RPMI8226 (cell line): ENCODE data around the gene EMD.
"Not testable (repeated sequence)": the region's sequence is repeated elsewhere in the genome, so short reads cannot be mapped to it uniquely, and the experiment has no call there.

Source experiments
- DNase-seq: peaks from one replicate; pipeline ENCODE4 v3.0.0-alpha.2; 2015

EMD gene

GRCh38 chrX:154397888-154398667 lies 19.0 kb downstream of the EMD start, which contains the start of gene RPL10:
Gene RPL10, plus strand, starts transcription at chrX:154398377. Its CDS starts 143 bp downstream, at chrX:154398520.
- DNase-seq, result peak; percentile 97

DNA sequence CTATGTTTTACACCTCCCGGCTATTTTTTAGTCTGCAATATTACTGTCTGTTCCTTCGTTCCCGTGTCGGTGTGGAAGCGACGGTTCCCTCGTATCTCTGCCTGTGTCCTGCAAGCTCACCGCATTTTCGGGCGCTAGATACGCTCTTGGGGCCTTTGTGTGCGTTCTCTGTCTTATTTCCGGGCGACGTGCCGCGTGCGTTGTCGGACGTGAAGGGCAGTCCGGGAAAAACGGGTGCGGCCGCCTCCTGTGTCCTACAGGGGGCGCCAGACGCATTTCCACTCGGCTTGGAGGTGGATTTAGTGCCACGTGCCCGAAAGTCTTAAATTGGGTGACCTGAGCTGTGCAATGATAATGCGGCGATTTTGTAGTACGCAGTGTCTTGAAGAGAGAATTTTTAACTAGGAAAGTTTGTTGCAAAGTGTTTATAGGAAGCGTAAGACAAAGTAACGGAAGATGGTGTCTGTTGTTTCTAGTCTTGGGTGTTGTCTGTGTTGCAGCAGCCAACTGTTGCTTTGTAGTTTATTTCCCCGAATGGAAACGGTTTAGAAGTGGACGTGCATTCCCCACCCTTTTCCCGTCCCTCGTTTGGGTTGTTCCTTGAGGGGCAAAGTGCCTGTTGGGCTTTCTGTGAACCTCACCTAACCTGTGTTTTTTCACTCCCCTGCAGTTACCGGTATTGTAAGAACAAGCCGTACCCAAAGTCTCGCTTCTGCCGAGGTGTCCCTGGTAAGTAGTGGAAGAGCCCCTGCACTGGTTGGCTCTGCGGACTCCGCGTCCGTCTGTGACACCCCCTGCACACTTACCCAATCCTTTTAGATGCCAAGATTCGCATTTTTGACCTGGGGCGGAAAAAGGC lies 19.8 kb downstream of the EMD start:
- peak; percentile 90 for DNase-seq

- no peak for DNase-seq
Measured at GRCh38 chrX:154399527-154400368, 20.7 kb downstream of the EMD start.

- DNase-seq, result not testable (repeated sequence)
Measured at GRCh38 chrX:154400369-154400817, 21.3 kb downstream of the EMD start.

DNA sequence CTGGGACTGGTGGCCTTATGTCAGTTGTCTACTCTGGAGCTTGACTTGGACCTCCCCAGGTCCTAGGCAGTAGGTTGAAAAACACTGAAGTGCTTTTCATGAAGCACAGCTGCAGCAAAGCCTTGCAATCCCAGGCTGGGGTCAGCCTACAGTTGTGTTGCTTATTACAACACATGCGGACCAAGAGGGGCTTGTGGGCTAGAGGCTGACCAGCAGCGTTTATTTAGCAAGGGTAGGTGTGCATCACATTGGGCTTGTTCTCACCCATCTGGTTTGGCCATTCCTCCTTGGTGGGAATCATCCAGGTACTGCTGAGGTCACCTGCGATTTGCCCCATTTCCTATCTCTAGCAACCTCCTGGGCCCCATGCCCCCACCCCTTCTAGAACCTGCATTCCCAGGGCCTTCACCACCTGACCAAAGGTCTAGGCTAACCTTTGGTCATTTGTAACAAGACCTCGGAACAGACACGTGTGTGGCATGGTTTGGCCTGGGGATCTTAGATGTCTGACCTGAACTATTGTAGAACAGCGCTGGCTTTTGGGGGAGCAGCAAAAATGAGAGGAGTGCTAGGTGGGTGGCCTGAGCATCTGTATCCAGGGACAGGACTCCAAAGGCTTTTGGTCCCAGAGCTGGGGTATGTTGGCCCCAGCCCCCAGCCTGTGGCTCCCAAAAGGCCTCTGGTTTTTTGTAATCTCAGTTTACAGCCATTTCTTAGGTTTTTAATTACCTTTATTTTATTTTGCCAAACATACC lies 22.1 kb downstream of the EMD start:
- DNase-seq, result peak; percentile 24

GRCh38 chrX:154401918-154402621 lies 23.0 kb downstream of the EMD start:
- peak; percentile 11 for DNase-seq

GRCh38 chrX:154402622-154403127 lies 23.6 kb downstream of the EMD start:
- DNase-seq, result no peak

- no peak for DNase-seq
Measured at GRCh38 chrX:154403192-154403591, 24.1 kb downstream of the EMD start.

DNA sequence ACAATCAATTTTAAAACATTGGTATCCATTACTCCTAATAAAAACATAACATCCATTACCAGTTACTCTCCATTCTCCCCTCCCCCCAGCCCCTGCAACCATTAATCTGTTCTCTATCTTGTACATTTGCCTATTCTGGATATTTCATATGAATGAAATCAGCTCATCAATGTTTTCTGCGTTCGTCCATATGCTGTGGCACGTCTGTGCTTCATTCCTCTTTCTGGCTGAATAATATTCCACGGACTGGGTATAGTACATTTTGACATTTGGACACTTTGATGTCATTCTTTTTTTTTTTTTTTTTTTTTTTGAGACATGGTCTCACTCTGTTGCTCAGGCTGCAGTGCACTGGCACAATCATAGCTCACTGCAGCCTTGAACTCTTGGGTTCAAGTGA lies 24.8 kb downstream of the EMD start:
- no peak for DNase-seq

- DNase-seq, result no peak
Measured at GRCh38 chrX:154404625-154405192, 25.6 kb downstream of the EMD start.

- DNase-seq, result no peak
Measured at GRCh38 chrX:154408659-154409221, 29.6 kb downstream of the EMD start.

GRCh38 chrX:154409222-154409871 lies 30.3 kb downstream of the EMD start, which contains the start of gene DNASE1L1:
Gene DNASE1L1, minus strand, starts transcription at chrX:154409254. Its CDS starts 3,686 bp downstream, at chrX:154405568.
- DNase-seq, result no peak

DNA sequence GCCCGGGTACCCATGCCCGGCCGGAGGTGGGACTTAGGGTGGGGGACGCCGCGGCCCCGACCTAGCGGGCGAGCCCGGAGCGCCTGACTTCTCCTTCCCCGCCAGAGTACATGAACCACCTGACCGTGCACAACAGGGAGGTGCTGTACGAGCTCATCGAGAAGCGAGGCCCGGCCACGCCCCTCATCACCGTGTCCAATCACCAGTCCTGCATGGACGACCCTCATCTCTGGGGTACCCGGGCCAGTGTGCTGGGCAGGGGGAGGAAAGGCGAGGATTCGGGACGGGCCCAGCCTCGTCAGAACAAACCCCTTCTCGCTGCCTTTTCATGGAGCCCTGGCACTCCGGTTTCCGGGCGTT lies 32.9 kb downstream of the EMD start:
- peak; percentile 72 for DNase-seq

- peak; percentile 71 for DNase-seq
Measured at GRCh38 chrX:154412468-154412867, 33.4 kb downstream of the EMD start.

DNA sequence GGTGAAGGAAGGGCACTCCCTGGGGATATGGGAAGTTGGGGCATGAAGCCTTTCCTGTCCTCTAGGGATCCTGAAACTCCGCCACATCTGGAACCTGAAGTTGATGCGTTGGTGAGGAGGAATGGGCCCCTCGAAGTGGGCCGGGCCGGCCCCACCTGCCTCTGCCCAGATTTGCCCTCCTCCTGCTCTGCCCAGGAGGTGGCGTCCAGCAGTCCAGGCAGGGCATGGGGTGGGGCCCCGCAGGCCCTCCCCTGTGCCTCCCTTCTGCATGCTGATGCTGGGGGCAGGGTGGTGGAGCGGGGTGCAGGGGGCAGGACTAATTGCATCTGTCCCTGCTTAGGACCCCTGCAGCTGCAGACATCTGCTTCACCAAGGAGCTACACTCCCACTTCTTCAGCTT lies 34.0 kb downstream of the EMD start:
- no peak for DNase-seq

- no peak for DNase-seq
Measured at GRCh38 chrX:154417157-154417556, 38.1 kb downstream of the EMD start.

DNA sequence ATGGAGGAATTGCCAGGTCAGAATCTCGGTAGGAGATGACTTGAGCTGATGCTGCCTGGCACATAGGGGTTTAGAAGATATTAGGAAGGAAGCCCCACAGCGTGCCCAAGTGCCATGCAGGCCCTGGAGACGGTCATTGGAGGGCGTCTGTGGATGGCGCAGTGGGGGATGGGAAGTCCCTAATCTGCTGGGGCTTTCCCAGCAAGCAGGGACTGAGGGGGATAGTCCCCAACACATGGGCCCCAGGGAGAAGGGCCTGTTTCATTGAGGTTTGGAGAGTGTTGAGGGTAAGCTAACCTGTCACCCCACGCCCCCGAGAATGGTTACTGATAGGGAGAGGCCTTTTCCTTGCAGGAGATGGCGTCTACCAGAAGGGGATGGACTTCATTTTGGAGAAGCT lies 40.1 kb downstream of the EMD start:
- no peak for DNase-seq

- no peak for DNase-seq
Measured at GRCh38 chrX:154419688-154420401, 40.8 kb downstream of the EMD start.

- DNase-seq, result no peak
Measured at GRCh38 chrX:154420402-154420756, 41.3 kb downstream of the EMD start.
